ENCODE data around the gene SET. TPM values are rescaled to one million over a fixed set of nuclear protein-coding genes. Genes with fewer than 3 reads are reported as not detected.
A peak's percentile ranks its signal among the peaks of the same experiment; 100 is the strongest.

SET gene
- total and polyA plus RNA-seq, 2 of the 8 experiments (the other 6 are each of a cell fraction or from before 2014, with no cell fraction given), result 466 to 1,345 TPM

- Histone ChIP-seq H3K4ac (replicated peaks; ENCODE audit: insufficient read length, low read depth, low read length) (no peak overlapping the region), H4K5ac (ENCODE audit: insufficient read length, low read depth, low read length) (no peak overlapping the region), H3K27ac (ENCODE audit: low read depth, low read length) (no peak overlapping the region), H2BK20ac (ENCODE audit: low read length) (no peak overlapping the region), H3K27me3 (replicated peaks in 1 of 4; ENCODE audit: control insufficient read depth in 3 of 4, extremely low read depth in 1 of 4, insufficient read depth in 3 of 4, low read length in 3 of 4) (no peaks in the 10 kb centered on the region), H3K4me2 (ENCODE audit: insufficient read depth in 1 of 2, low read depth in 2 of 2, low read length in 2 of 2) (no peak overlapping the region), H3K56ac (replicated peaks; ENCODE audit: insufficient read length, low read depth, low read length) (no peak overlapping the region), H4K8ac (ENCODE audit: extremely low read depth, insufficient read depth, low read length) (peak overlapping the region; percentile 28; the same call in 1 of the 2 replicates), H2AFZ (ENCODE audit: low read length) (no peak overlapping the region), H3K23ac (ENCODE audit: insufficient read length) (no peak overlapping the region), H2BK5ac (ENCODE audit: low read depth, low read length) (no peak overlapping the region), H3K4me3 (ENCODE audit: extremely low read depth in 1 of 4, insufficient read depth in 2 of 4, low read depth in 3 of 4, low read length in 4 of 4) (no peak overlapping the region), H3K14ac (ENCODE audit: insufficient read length) (no peak overlapping the region), H3K79me2 (ENCODE audit: control insufficient read depth in 1 of 2, insufficient read depth in 2 of 2, low read length in 2 of 2) (no peaks in the 10 kb centered on the region), H2BK120ac (replicated peaks; ENCODE audit: low read depth, low read length) (no peak overlapping the region), H4K20me1 (replicated peaks in 1 of 2; ENCODE audit: control insufficient read depth in 1 of 2, insufficient read depth in 2 of 2, low read length in 2 of 2) (peaks cover 4 to 7% of the 10 kb centered on the region in 2 experiments), H3K9me3 (ENCODE audit: insufficient read depth in 2 of 2, low read depth in 1 of 2, low read length in 1 of 2) (no peaks in the 10 kb centered on the region), H3K23me2 (ENCODE audit: low read depth, low read length) (peaks cover 7% of the 10 kb centered on the region; the same call in 1 of the 2 replicates), H4K91ac (replicated peaks; ENCODE audit: insufficient read length, low read length) (no peak overlapping the region), H3K4me1 (replicated peaks in 1 of 4; ENCODE audit: control insufficient read depth in 3 of 4, insufficient read depth in 4 of 4, low read length in 3 of 4) (peaks cover 0 to 4% (median 2%) of the 10 kb centered on the region in 4 experiments; a peak in 2 of 7 replicates), H3K79me1 (ENCODE audit: low read depth, low read length) (no peaks in the 10 kb centered on the region), H2BK15ac (ENCODE audit: low read length) (no peak overlapping the region), H3K18ac (ENCODE audit: extremely low read depth, low read length) (no peak overlapping the region), H3K36me3 (ENCODE audit: control insufficient read depth in 2 of 4, insufficient read depth in 4 of 4, low read length in 3 of 4) (peaks cover under 1 to 7% (median 4%) of the 10 kb centered on the region in 4 experiments; a peak in 5 of 8 replicates), H2BK12ac (ENCODE audit: low read depth, low read length) (no peak overlapping the region; the same call in 1 of the 2 replicates), H2AK5ac (ENCODE audit: low read depth, low read length) (peak overlapping the region; percentile 88; the same call in 1 of the 2 replicates), H3K9ac (replicated peaks in 1 of 4; ENCODE audit: extremely low read depth in 1 of 4, low read depth in 3 of 4, low read length in 3 of 4) (no peak overlapping the region; a peak in 1 of 7 replicates)
- CTCF ChIA-PET (ENCODE audit: partially characterized antibody), result interaction anchor here (0.6 to 1.4 kb wide), 6 partner anchors 14 to 66 kb away, joined by 3 to 13 read pairs (median 4); no protein-coding TSS in a partner anchor
- WGBS, 2 experiments (ENCODE audit: extremely low coverage in 1 of 2, insufficient coverage in 1 of 2, insufficient read length in 1 of 2, insufficient replicate concordance in 2 of 2, low coverage in 1 of 2, low lambda C conversion rate in 2 of 2, missing lambda C conversion rate in 1 of 2), result 86% methylated on average over 10 of the region's 10 CpGs; no CpG with 5 or more reads in 1 of the 2 experiments
- TF ChIP-seq POLR2AphosphoS5 (IDR thresholded peaks at IDR 0.05; ENCODE audit: low read depth, low read length) (no peak), SRF (IDR thresholded peaks at IDR 0.05; ENCODE audit: low read depth, low read length) (no peak), TBP (IDR thresholded peaks at IDR 0.05; ENCODE audit: low read depth, low read length) (no peak)
- DNase-seq (ENCODE audit: low read depth in 1 of 2, low spot score in 2 of 2) (no peak), FAIRE-seq (no peak)
- POLR2A ChIA-PET (ENCODE audit: partially characterized antibody), result interaction anchor here (0.8 to 46.1 kb wide), 7 partner anchors 9 to 190 kb away, joined by 3 to 1197 read pairs (median 5); partner anchors contain the start of genes DYNC2I2, SET and ZDHHC12
Observed at GRCh38 chr9:128701227-128701854, 12.3 kb downstream of the SET start.

Data from H1 (cell line).